ENCODE data around the gene APOBEC4. TPM values are rescaled to one million over a fixed set of nuclear protein-coding genes. Genes with fewer than 3 reads are reported as not detected.
A peak's percentile ranks its signal among the peaks of the same experiment; 100 is the strongest.
"Not testable (repeated sequence)": the region's sequence is repeated elsewhere in the genome, so short reads cannot be mapped to it uniquely, and the experiment has no call there.

Gene APOBEC4
- total and polyA plus RNA-seq, 5 donors: 0.09 TPM; not detected in 4

DNA sequence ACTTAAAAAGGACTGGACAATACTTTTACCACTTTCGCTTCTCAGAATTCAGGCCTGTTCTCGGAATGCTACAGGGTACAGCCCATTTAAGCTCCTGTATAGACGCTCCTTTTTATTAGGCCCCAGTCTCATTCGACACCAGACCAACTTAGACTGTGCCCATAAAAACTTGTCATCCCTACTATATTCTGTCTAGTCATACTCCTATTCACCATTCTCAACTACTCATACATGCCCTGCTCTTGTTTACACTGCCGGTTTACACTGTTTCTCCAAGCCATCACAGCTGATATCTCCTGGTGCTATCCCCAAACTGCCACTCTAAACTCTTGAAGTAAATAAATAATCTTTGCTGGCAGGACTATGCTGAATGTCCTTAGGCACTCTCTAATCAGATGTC, 34.9 kb downstream of the APOBEC4 start:
- intact Hi-C loops (cut with DNase I); ATAC-seq; H3K27ac ChIP-seq (ENCODE audit: low read length); H3K9me3 ChIP-seq (ENCODE audit: control insufficient read depth, low read length); DNase-seq; H3K4me1 ChIP-seq (ENCODE audit: control insufficient read depth, insufficient read depth, low read length); H3K27me3 ChIP-seq (ENCODE audit: control insufficient read depth, insufficient read depth); H3K4me3 ChIP-seq (ENCODE audit: low read length): not testable (repeated sequence)
- WGBS: 85% methylated on average over 5 of the region's 5 CpGs

DNA sequence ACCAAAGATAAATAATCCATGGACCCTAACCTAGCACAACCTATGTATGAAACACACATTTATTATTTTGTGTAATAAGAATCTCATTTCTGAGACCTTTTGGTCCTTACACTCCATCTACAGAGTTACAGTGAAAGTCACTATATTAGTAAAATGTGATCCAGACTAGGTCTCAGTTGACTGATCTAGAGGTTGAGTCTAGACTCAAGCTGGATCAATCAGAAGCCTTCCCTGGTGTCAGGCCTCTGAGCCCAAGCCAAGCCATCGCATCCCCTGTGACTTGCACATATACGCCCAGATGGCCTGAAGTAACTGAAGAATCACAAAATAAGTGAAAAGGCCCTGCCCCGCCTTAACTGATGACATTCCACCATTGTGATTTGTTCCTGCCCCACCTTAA, 40.1 kb downstream of the APOBEC4 start:
- DNase-seq; H3K27ac ChIP-seq (ENCODE audit: low read length); H3K9me3 ChIP-seq (ENCODE audit: control insufficient read depth, low read length); ATAC-seq; H3K27me3 ChIP-seq (ENCODE audit: control insufficient read depth, insufficient read depth); H3K4me3 ChIP-seq (ENCODE audit: low read length); intact Hi-C loops (cut with DNase I); H3K4me1 ChIP-seq (ENCODE audit: control insufficient read depth, insufficient read depth, low read length): not testable (repeated sequence)
- 95% methylated on average over 2 of the region's 3 CpGs for WGBS

DNA sequence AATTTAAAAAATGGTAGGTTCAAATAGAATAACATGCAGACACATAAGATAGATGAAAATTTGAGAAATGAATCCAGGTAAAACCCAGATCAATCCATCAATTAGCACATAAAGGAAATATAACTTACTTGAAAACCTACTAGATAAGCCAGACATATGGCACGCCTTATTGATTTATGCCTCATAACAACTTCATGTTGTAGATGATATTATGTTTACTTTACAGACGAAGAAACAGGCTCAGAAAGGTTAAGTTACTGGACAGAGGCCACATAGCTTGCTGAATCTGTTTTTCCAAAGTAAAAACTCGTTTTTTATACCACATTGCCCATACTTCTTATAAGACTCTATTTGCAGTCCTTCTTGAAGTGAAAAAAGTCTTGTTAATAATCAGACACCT, 40.7 kb downstream of the APOBEC4 start:
- DNase-seq: no peak
- Histone ChIP-seq H3K27ac (ENCODE audit: low read length) (no peak overlapping the region), H3K27me3 (ENCODE audit: control insufficient read depth, insufficient read depth) (no peaks in the 10 kb centered on the region), H3K9me3 (ENCODE audit: control insufficient read depth, low read length) (no peaks in the 10 kb centered on the region), H3K4me3 (ENCODE audit: low read length) (no peak overlapping the region), H3K4me1 (ENCODE audit: control insufficient read depth, insufficient read depth, low read length) (peaks cover 6% of the 10 kb centered on the region)
- no peak for ATAC-seq
- intact Hi-C loops (cut with DNase I): no loop called here
- WGBS: 86% methylated on average over 3 of the region's 3 CpGs

DNA sequence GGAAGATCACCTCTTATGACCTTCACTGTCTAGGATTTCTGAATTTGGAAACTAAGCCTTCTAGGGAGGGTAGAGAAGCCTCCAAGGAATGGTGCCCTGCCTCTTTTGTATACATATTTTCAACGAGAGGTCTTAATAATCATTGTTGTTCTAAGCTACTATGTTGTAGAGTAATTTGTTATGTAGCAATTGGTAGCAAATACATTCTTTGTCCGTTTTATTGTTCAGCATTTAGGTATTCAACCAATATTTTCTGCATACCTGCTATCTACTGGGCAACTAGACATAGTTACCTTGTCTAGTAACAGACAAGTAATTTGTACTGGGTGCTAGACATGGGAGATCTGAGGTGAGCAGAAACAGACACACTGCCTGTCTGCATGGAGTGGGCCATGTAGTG, 42.1 kb downstream of the APOBEC4 start:
- intact Hi-C loops (cut with DNase I): no loop called here
- no peak overlapping the region for H3K27ac ChIP-seq (ENCODE audit: low read length)
- no peaks in the 10 kb centered on the region for H3K9me3 ChIP-seq (ENCODE audit: control insufficient read depth, low read length)
- WGBS: 45% methylated on average over 2 of the region's 2 CpGs
- no peak for ATAC-seq
- peaks cover 6% of the 10 kb centered on the region for H3K4me1 ChIP-seq (ENCODE audit: control insufficient read depth, insufficient read depth, low read length)
- no peak overlapping the region for H3K4me3 ChIP-seq (ENCODE audit: low read length)
- H3K27me3 ChIP-seq (ENCODE audit: control insufficient read depth, insufficient read depth): no peaks in the 10 kb centered on the region
- DNase-seq: no peak

DNA sequence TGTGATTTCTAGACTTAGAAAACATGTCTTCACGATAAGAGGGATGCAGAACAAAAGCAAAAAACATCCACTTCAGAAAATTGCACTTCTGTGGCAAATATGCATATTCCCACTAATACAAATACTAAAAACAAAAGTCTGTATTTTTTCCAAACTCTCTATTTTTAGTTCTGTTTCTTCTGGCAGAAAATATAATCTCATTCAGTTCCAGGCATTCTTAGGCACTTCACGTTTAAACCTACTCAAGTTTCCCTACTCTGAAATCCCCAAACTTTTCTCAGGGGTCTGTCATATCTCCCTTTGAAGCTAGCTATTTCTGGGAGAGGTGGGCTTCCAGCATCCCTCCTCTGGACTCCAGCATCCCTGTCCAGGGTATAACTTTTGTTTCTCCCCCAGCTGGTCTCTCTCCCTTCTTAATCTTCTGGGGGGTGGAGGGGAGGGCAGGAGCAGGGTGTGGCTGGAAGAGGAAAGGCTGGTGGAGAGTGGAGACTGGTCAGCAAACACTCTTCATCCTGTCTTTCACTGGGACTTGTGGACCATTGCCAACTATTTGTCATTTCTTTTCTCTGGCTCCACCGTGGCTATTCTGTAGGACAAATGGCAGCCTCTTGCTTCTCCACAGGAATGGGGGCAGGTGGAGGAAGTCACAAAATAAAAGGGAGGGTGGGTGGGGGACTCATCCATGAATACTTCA, 43.2 kb downstream of the APOBEC4 start:
- 11% methylated on average over 3 of the region's 3 CpGs for WGBS
- intact Hi-C loops (cut with DNase I): no loop called here

DNA sequence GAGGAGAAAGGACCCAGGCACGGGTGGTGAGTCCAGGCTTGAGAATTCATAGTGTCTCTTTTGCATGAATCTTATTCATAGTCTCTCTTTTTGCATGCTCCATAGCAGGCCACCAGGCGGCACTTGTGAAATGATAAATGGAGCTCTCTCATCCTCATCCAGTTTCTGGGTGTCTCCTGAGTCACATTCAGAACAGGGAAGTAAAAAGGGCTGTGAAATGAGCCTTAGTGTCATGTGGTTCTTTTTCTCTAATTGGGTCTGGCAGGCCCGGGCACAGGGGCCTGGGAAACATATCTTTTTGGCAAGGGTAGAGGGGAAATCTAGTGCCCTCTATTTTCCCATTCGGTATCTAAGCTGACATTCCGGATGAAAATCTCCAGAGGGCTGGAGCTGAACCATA, 43.8 kb downstream of the APOBEC4 start:
- peak; percentile 68 to 87 (median 79) for DNase-seq
- peaks cover 6% of the 10 kb centered on the region for H3K4me1 ChIP-seq (ENCODE audit: control insufficient read depth, insufficient read depth, low read length)
- H3K4me3 ChIP-seq (ENCODE audit: low read length): no peak overlapping the region
- peak; percentile 89 to 91 for ATAC-seq
- no peaks in the 10 kb centered on the region for H3K27me3 ChIP-seq (ENCODE audit: control insufficient read depth, insufficient read depth)
- peak overlapping the region; percentile 48 for H3K27ac ChIP-seq (ENCODE audit: low read length)
- WGBS: 11% methylated on average over 5 of the region's 5 CpGs
- H3K9me3 ChIP-seq (ENCODE audit: control insufficient read depth, low read length): no peaks in the 10 kb centered on the region
- intact Hi-C loops (cut with DNase I): no loop called here

More for the DNA sequence above, 43.2 kb downstream of the APOBEC4 start:
- Histone ChIP-seq H3K9me3 (ENCODE audit: control insufficient read depth, low read length) (no peaks in the 10 kb centered on the region), H3K27ac (ENCODE audit: low read length) (peak overlapping the region; percentile 16), H3K27me3 (ENCODE audit: control insufficient read depth, insufficient read depth) (no peaks in the 10 kb centered on the region), H3K4me1 (ENCODE audit: control insufficient read depth, insufficient read depth, low read length) (peaks cover 6% of the 10 kb centered on the region), H3K4me3 (ENCODE audit: low read length) (no peak overlapping the region)
- ATAC-seq: peak; percentile 71 to 89
- peak in 1 of 3 donors; percentile 45 for DNase-seq

DNA sequence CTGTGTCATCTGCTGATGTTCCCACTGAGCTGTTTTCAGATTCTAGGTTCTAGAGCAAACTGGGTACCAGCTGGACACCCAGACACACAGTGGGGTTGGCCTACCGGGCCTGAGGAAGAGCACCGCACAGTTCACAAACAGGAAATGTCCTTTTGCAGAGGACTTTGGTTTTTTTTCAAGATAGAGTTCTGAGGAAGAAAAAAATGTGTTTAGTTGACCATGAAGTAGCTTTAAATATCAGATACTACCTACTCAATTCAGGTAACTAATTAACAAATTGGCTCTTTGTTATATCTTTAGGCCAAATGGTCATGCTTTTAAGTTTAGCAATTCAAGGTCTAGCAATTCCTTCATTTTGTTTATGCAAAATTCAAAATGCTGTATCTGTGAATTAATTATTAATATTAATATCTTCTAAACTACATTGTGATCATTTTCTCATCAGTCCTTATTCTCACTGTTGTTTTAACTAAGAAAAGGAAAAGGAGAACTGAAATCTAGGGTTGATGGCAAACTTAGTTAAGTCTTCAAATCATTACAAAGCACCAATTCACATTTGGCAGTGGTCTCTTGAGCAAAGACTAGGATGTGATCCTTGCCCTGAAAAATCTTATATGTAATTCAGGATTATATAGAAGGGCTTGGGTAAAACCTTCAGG, 45.7 kb downstream of the APOBEC4 start:
- H3K9me3 ChIP-seq (ENCODE audit: control insufficient read depth, low read length): no peaks in the 10 kb centered on the region
- 54% methylated on average over 2 of the region's 2 CpGs for WGBS
- H3K4me1 ChIP-seq (ENCODE audit: control insufficient read depth, insufficient read depth, low read length): peaks cover 6% of the 10 kb centered on the region
- ATAC-seq (no peak), DNase-seq (no peak)
- no peak overlapping the region for H3K4me3 ChIP-seq (ENCODE audit: low read length)
- intact Hi-C loops (cut with DNase I): no loop called here
- H3K27me3 ChIP-seq (ENCODE audit: control insufficient read depth, insufficient read depth): no peaks in the 10 kb centered on the region
- no peak overlapping the region for H3K27ac ChIP-seq (ENCODE audit: low read length)

DNA sequence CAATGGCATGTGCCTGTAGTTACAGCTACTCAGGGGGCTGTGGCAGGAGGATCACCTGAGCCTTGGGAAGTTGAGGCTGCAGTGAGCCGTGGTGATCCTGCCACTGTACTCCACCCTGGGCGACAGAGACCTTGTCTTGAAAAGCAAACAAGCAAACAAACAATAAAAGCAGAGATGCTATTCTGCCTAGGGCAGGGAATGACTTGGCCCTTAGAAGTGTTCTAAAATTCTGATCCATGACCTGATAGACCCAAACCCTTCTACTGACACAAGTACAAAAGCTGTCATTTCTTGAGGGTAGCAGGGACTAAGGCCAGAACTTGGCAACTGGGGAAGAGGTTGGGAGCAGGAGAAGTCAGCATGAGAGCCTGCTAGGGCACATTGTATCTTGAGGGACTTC, 47.2 kb downstream of the APOBEC4 start:
- ATAC-seq: no peak
- intact Hi-C loops (cut with DNase I): no loop called here
- WGBS: 93% methylated on average over 2 of the region's 2 CpGs

DNA sequence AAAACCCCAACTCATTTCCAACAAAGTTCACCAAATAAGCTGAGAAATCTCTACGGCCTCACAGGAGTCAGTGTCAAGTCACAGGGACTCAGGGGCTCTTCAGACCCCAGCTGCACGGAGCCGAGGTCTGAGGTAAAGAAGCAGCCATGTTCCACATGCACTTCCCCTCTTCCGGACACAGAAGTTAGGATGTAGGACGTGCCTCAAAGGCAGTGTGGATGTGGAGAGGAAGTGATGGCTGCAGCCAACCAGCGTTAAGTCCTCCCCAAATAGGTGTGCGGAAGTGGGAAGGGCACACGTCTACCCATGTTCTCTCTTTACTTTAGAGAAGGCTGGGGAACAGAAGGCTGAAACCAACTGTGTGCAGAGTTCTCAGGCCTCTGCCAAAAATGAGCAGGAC, 48.3 kb downstream of the APOBEC4 start:
- intact Hi-C loops (cut with DNase I): no loop called here
- 82% methylated on average over 8 of the region's 8 CpGs for WGBS
- Histone ChIP-seq H3K27ac (ENCODE audit: low read length) (no peak overlapping the region), H3K27me3 (ENCODE audit: control insufficient read depth, insufficient read depth) (no peaks in the 10 kb centered on the region), H3K9me3 (ENCODE audit: control insufficient read depth, low read length) (no peaks in the 10 kb centered on the region), H3K4me1 (ENCODE audit: control insufficient read depth, insufficient read depth, low read length) (peaks cover 3% of the 10 kb centered on the region), H3K4me3 (ENCODE audit: low read length) (no peak overlapping the region)
- DNase-seq: no peak
- peak in 1 of 2 donors; percentile 15 for ATAC-seq

More for the DNA sequence above, 47.2 kb downstream of the APOBEC4 start:
- Histone ChIP-seq H3K27me3 (ENCODE audit: control insufficient read depth, insufficient read depth) (no peaks in the 10 kb centered on the region), H3K9me3 (ENCODE audit: control insufficient read depth, low read length) (no peaks in the 10 kb centered on the region), H3K4me1 (ENCODE audit: control insufficient read depth, insufficient read depth, low read length) (peaks cover 6% of the 10 kb centered on the region), H3K4me3 (ENCODE audit: low read length) (no peak overlapping the region), H3K27ac (ENCODE audit: low read length) (no peak overlapping the region)
- DNase-seq: no peak

DNA sequence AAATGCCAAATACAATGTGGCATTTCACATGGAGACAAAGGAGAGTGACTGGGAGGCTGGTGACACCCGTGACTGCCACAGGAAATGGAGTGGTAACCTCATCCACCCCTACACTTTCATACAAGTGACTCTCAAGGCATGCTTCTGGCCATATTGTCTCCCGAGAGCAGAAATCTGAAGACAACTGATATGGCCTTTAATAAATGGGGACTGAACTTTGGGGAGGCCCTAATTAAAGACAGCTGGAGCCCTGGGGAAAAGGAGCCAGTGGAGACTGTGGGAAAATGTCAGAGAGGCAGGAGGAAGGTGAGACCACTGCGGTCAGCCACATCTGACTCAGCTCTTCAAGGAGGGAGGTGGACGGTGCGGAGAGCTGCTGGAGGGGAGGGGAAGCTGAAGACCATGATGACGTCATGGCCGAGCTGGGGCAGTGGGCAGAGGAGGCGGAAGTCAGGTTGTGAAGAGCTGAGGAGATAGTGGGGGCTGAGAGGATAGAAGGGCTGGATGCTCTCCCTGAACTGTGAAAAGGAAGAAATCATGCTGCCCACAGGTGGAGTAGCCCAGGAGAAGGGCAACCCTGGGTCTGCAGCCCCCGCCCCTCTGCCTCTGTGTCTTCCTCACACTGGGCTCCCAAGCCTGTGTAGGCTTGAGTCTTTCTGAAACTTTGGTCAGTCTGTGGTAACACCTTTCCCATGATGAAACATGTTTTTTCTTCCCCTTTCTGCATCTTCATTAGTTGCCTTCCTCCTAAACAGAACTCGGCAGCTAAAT, 48.9 kb downstream of the APOBEC4 start:
- intact Hi-C loops (cut with DNase I): no loop called here
- 56% methylated on average over 10 of the region's 10 CpGs for WGBS
- H3K4me1 ChIP-seq (ENCODE audit: control insufficient read depth, insufficient read depth, low read length): peaks cover 3% of the 10 kb centered on the region
- no peak overlapping the region for H3K4me3 ChIP-seq (ENCODE audit: low read length)
- no peaks in the 10 kb centered on the region for H3K27me3 ChIP-seq (ENCODE audit: control insufficient read depth, insufficient read depth)
- peak overlapping the region; percentile 9 for H3K27ac ChIP-seq (ENCODE audit: low read length)
- peak in 1 of 2 donors; percentile 38 for ATAC-seq
- no peaks in the 10 kb centered on the region for H3K9me3 ChIP-seq (ENCODE audit: control insufficient read depth, low read length)
- peak; percentile 28 to 60 (median 44) for DNase-seq

DNA sequence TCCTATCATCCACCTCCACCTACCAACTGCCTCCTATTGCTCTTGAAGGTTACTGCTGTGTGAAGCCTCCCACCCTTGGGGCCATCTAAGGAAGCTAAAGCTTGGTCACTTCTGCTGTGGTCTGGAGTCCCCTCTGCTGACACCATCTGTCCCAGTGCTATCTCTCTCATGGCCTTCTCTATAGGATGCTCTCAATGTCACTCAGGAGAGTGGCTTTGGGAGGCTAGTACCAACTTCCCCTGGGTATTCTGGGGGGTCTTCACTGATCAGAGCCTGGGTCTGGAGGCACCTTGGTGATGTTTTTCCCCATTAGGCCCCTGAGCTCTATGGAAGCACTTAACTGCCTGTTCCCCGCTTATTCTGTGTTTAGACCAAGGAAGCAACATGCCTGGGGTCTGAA, 50.6 kb downstream of the APOBEC4 start:
- Histone ChIP-seq H3K27ac (ENCODE audit: low read length) (no peak overlapping the region), H3K4me1 (ENCODE audit: control insufficient read depth, insufficient read depth, low read length) (no peaks in the 10 kb centered on the region), H3K4me3 (ENCODE audit: low read length) (no peak overlapping the region), H3K27me3 (ENCODE audit: control insufficient read depth, insufficient read depth) (no peaks in the 10 kb centered on the region), H3K9me3 (ENCODE audit: control insufficient read depth, low read length) (no peaks in the 10 kb centered on the region)
- WGBS: 95% methylated on average over 1 of the region's 1 CpG
- ATAC-seq (no peak), DNase-seq (no peak)
- intact Hi-C loops (cut with DNase I): no loop called here
